A549 (cell line): Measurements from ENCODE around the gene ZNF317. TPM values are rescaled to one million over a fixed set of nuclear protein-coding genes. Genes with fewer than 3 reads are reported as not detected.

Experiments used
- ATAC-seq, 2 experiments: fragments of 200-7000 bp in 1 of 2; fragments of >200 bp in 1 of 2; cut with Nextera tagmentation in 1 of 2; cut with Tn5 transposase in 1 of 2; 3 replicates each; pipeline versions ENCODE4 v1.8.0 to v1.9.1; 2018 to 2020; ENCODE audit warnings: mild to moderate bottlenecking in 1 of 2, moderate library complexity in 1 of 2
- CTCF ChIA-PET: fragments of 300-600 bp; sonication (Branson Sonifier 250); formaldehyde crosslinking; extraction: SDS; loops from one replicate; lab custom pipeline; 2021; ENCODE audit warnings: antibody characterized with exemption, inconsistent platforms; lab: Yijun Ruan, JAX
- POLR2A ChIA-PET: fragments of 350-600 bp; formaldehyde crosslinking; extraction: SDS; loops from one replicate; lab custom pipeline; 2021; ENCODE audit warnings: antibody characterized with exemption, inconsistent platforms; lab: Yijun Ruan, JAX
- DNase-seq, 2 experiments: peaks; one replicate each; pipeline versions ENCODE4 v3.0.0 to v3.0.0-alpha.2; 2011 to 2016; ENCODE audit warnings: low read depth in 1 of 2, low spot score in 1 of 2
- FAIRE-seq: peaks from 2 replicates; lab custom pipeline; 2011; peaks lifted over from hg19 to GRCh38; lab: Jason Lieb, UNC
- H3K27ac ChIP-seq, 2 experiments: fragments of >200 bp; sonication (Bioruptor Twin); formaldehyde crosslinking; 3 replicates each; pipeline ENCODE4 v1.5.1; 2016 to 2017
- H3K4me1 ChIP-seq: fragments of >200 bp; sonication (Bioruptor Twin); formaldehyde crosslinking; 3 replicates; pipeline ENCODE4 v1.6.1; 2016
- H3K4me2 ChIP-seq: fragments of >200 bp; sonication (Bioruptor Twin); formaldehyde crosslinking; 3 replicates; pipeline ENCODE4 v1.6.1; 2016
- H3K4me3 ChIP-seq: fragments of >200 bp; sonication (Bioruptor Twin); formaldehyde crosslinking; 3 replicates; pipeline ENCODE4 v1.5.1; 2016
- H3K9me3 ChIP-seq: fragments of >200 bp; sonication (Bioruptor Twin); formaldehyde crosslinking; 3 replicates; pipeline ENCODE4 v1.6.1; 2016
- BHLHE40 ChIP-seq: IDR thresholded peaks from 2 replicates; pipeline ENCODE4 v1.6.1; 2012; ENCODE audit warnings: low read depth, low read length, inconsistent platforms
- CBX2 ChIP-seq: fragments of 200-600 bp; sonication (generic); IDR thresholded peaks from 2 replicates; pipeline ENCODE4 v1.6.1; 2016; ENCODE audit warnings: low read depth, mild to moderate bottlenecking, borderline replicate concordance
- CBX8 ChIP-seq: fragments of 200-600 bp; sonication (generic); IDR thresholded peaks from 2 replicates; pipeline ENCODE4 v1.6.1; 2016
- CEBPB ChIP-seq, 2 experiments: fragments of >200 bp in 1 of 2; sonication (Bioruptor Twin) in 1 of 2; formaldehyde crosslinking in 1 of 2; IDR thresholded peaks; 2 replicates each; pipeline ENCODE4 v1.6.1; 2012 to 2016
- CHD4 ChIP-seq: fragments of 200-600 bp; sonication (generic); IDR thresholded peaks from 2 replicates; pipeline ENCODE4 v1.6.1; 2016; ENCODE audit warnings: antibody characterized with exemption, mild to moderate bottlenecking, borderline replicate concordance
- EHF ChIP-seq: fragments of 250-450 bp; sonication (Bioruptor Pico); IDR thresholded peaks from 2 replicates; pipeline ENCODE4 v1.5.0; 2020; ENCODE audit warnings: mild to moderate bottlenecking
- ESRRA ChIP-seq: fragments of 150-350 bp; IDR thresholded peaks from 2 replicates; pipeline ENCODE4 v1.6.1; 2014; ENCODE audit warnings: mild to moderate bottlenecking, low read length, borderline replicate concordance
- FOSL2 ChIP-seq, 2 experiments: fragments of 450-650 bp in 1 of 2; fragments of >200 bp in 1 of 2; sonication (Bioruptor Twin) in 1 of 2; formaldehyde crosslinking; IDR thresholded peaks; 2 replicates each; pipeline versions ENCODE4 v1.5.0 to v1.6.1; 2016 to 2020; ENCODE audit warnings: mild to moderate bottlenecking in 1 of 2, moderate library complexity in 1 of 2
- HDAC2 ChIP-seq: fragments of 200-600 bp; sonication (generic); IDR thresholded peaks from 2 replicates; pipeline ENCODE4 v1.6.1; 2016
- HOXB13 ChIP-seq: fragments of 250-450 bp; sonication (Bioruptor Pico); IDR thresholded peaks from 2 replicates; pipeline ENCODE4 v1.5.0; 2020; ENCODE audit warnings: low read depth, mild to moderate bottlenecking, moderate library complexity
- HOXB5 ChIP-seq: fragments of 250-450 bp; sonication (Bioruptor Pico); IDR thresholded peaks from 2 replicates; pipeline ENCODE4 v1.5.0; 2020; ENCODE audit warnings: mild to moderate bottlenecking, moderate library complexity
- JUNB ChIP-seq: fragments of >200 bp; sonication (Bioruptor Twin); formaldehyde crosslinking; IDR thresholded peaks from 2 replicates; pipeline ENCODE4 v1.6.1; 2016
- KDM1A ChIP-seq: fragments of 200-600 bp; sonication (generic); IDR thresholded peaks from 2 replicates; pipeline ENCODE4 v1.6.1; 2016; ENCODE audit warnings: low read depth, mild to moderate bottlenecking
- KDM5A ChIP-seq: fragments of 200-600 bp; sonication (generic); IDR thresholded peaks from 2 replicates; pipeline ENCODE4 v1.6.1; 2016; ENCODE audit warnings: antibody characterized with exemption, mild to moderate bottlenecking
- MAFK ChIP-seq: fragments of 450-650 bp; IDR thresholded peaks from 2 replicates; pipeline ENCODE4 v1.6.1; 2014; ENCODE audit not compliant: partially characterized antibody
- MAZ ChIP-seq: fragments of 150-350 bp; IDR thresholded peaks from 2 replicates; pipeline ENCODE4 v1.6.1; 2014; ENCODE audit warnings: antibody characterized with exemption, low read depth, low read length, borderline replicate concordance
- NFE2L2 ChIP-seq: fragments of 150-350 bp; conservative IDR thresholded peaks from 2 replicates; pipeline ENCODE4 v1.6.1; 2014; ENCODE audit warnings: low read length
- NPAS2 ChIP-seq: fragments of 250-450 bp; sonication (Bioruptor Pico); IDR thresholded peaks from 2 replicates; pipeline ENCODE4 v1.8.0; 2022; ENCODE audit warnings: mild to moderate bottlenecking, moderate library complexity, borderline replicate concordance
- POLR2AphosphoS2 ChIP-seq: conservative IDR thresholded peaks from 2 replicates; pipeline ENCODE4 v1.6.1; 2012; ENCODE audit warnings: low read length, improper control_type of control experiment, inconsistent platforms
- RCOR1 ChIP-seq: fragments of 150-350 bp; IDR thresholded peaks from 2 replicates; pipeline ENCODE4 v1.6.1; 2014; ENCODE audit warnings: antibody characterized with exemption, low read length, low read depth
- TP53 ChIP-seq: fragments of 250-450 bp; sonication (Bioruptor Pico); IDR thresholded peaks from 2 replicates; pipeline ENCODE4 v1.5.0; 2021; ENCODE audit warnings: mild to moderate bottlenecking, moderate library complexity
- ZC3H11A ChIP-seq: fragments of 450-650 bp; IDR thresholded peaks from 2 replicates; pipeline ENCODE4 v1.6.1; 2014; ENCODE audit warnings: antibody characterized with exemption, mild to moderate bottlenecking
- ZFP36 ChIP-seq: fragments of 450-650 bp; IDR thresholded peaks from 2 replicates; pipeline ENCODE4 v1.6.1; 2014; ENCODE audit warnings: borderline replicate concordance; ENCODE audit not compliant: partially characterized antibody
- ZNF302 ChIP-seq: fragments of 250-450 bp; sonication (Bioruptor Pico); IDR thresholded peaks from 2 replicates; pipeline ENCODE4 v1.9.0; 2021; ENCODE audit warnings: inconsistent platforms, mild to moderate bottlenecking, moderate library complexity
- ZSCAN20 ChIP-seq: fragments of 250-450 bp; sonication (Bioruptor Pico); IDR thresholded peaks from 2 replicates; pipeline ENCODE4 v1.8.0; 2022; ENCODE audit warnings: mild to moderate bottlenecking, moderate library complexity
- WGBS: methylation state at CpG from one replicate; pipeline ENCODE4 v1.1.6; 2017; ENCODE audit errors: missing lambda C conversion rate; 5-methylcytosine and 5-hydroxymethylcytosine counted together
- polyA plus RNA-seq, 4 experiments: library from polyadenylated mRNA; depleted of rRNA in 3 of 4; stranded (reverse); fragments of >200 nt; fragmentation: RNase III in 1 of 4; extraction: RNeasy Plus Mini Kit Qiagen cat#74134 plus additional on column Dnase treatment in 1 of 4; gene quantifications; 2 replicates in 3 of 4; 3 replicates in 1 of 4; pipeline ENCODE4 v1.2.3, GENCODE V29; 2011 to 2017
- TF ChIP-seq, protein P1 (sequence below): IDR thresholded peaks from 2 replicates; pipeline ENCODE4 v1.6.1; 2012
- TF ChIP-seq, protein P2 (sequence below): IDR thresholded peaks from 2 replicates; pipeline ENCODE4 v1.6.1; 2012; ENCODE audit warnings: low read depth, borderline replicate concordance
- TF ChIP-seq, protein P3 (sequence below): fragments of >200 bp; sonication (Bioruptor Twin); formaldehyde crosslinking; IDR thresholded peaks from 3 replicates; pipeline ENCODE4 v1.6.1; 2016
- TF ChIP-seq, protein P4 (sequence below): fragments of >200 bp; sonication (Bioruptor Twin); formaldehyde crosslinking; IDR thresholded peaks from 2 replicates; pipeline ENCODE4 v1.6.1; 2016
- TF ChIP-seq, protein P5 (sequence below): fragments of >200 bp; sonication (Bioruptor Twin); formaldehyde crosslinking; IDR thresholded peaks from 3 replicates; pipeline ENCODE4 v1.5.1; 2016

The ZNF317 gene
- polyA plus RNA-seq, 2 of the 4 experiments (the other 2 are of a cell fraction) = 16.3 to 21.8 TPM

DNA sequence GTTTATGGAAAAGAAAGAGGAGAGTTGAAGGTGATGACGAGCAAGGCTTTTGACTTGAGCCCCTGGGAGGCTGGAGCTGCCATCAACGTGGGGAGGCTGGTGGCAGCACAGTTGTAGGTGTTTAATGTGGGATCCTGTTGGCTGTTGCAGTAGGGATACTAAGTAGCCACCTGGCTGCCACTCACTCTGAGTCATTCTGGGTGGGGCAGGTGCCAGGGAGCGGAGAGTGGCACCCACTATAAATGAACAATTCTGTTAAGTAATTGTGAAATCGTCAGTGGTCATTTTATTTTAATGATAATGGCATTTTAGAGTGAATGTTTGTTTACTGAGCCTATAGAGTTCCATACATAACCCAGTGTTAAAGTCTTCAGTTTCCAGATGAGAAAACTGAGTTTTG is 9.8 kb downstream of the ZNF317 start:
- no peak overlapping the region for H3K4me3 ChIP-seq
- CTCF ChIA-PET = interaction anchor here (0.6 kb wide), 1 partner anchor 153 kb away, joined by 3 read pairs; no protein-coding TSS in a partner anchor
- ATAC-seq = no peak
- POLR2A ChIA-PET = no interaction called here
- DNase-seq = no peak
- H3K9me3 ChIP-seq = peaks cover 88% of the 10 kb centered on the region
- H3K4me2 ChIP-seq = no peak overlapping the region
- FAIRE-seq = no peak
- TF ChIP-seq ZSCAN20 (CRISPR knock-in tag) (no peak), MAFK (no peak), FOSL2 (IDR thresholded peaks at IDR 0.05) (no peak), FOSL2 (CRISPR knock-in tag; IDR thresholded peaks at IDR 0.05) (no peak), NFE2L2 (no peak)
- WGBS = 98% methylated on average over 4 of the region's 4 CpGs
- no peaks in the 10 kb centered on the region for H3K4me1 ChIP-seq
- H3K27ac ChIP-seq = no peak overlapping the region

DNA sequence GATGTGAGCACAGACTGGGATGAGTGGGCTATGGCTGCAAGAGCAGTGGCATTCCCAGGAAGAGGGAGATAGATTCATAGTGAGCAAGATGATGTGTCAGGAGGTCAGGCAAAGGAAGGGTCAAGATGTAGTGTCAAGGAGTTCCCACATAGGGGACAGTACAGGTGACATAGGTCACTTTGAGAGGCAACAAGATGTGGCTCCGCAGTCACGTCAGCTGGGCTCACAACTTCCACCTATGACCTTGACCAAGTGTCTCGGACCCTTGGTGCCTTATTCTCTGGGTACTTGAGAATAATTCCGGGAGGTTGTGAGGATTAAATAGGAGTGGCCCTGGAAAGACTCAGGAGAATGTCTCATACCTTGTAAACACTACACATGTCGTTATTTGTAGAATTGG is 10.5 kb downstream of the ZNF317 start:
- ChIA-PET POLR2A (no interaction called here), CTCF (no interaction called here)
- 93% methylated on average over 5 of the region's 5 CpGs for WGBS
- no peak overlapping the region for H3K27ac ChIP-seq
- TF ChIP-seq CHD4 = no peak
- TF ChIP-seq ZSCAN20 (CRISPR knock-in tag) = no peak
- TF ChIP-seq NPAS2 = no peak
- TF ChIP-seq FOSL2 (IDR thresholded peaks at IDR 0.05) = no peak
- no peak for TF ChIP-seq FOSL2 (CRISPR knock-in tag; IDR thresholded peaks at IDR 0.05)
- TF ChIP-seq HDAC2 = no peak
- TF ChIP-seq, protein P1, sequence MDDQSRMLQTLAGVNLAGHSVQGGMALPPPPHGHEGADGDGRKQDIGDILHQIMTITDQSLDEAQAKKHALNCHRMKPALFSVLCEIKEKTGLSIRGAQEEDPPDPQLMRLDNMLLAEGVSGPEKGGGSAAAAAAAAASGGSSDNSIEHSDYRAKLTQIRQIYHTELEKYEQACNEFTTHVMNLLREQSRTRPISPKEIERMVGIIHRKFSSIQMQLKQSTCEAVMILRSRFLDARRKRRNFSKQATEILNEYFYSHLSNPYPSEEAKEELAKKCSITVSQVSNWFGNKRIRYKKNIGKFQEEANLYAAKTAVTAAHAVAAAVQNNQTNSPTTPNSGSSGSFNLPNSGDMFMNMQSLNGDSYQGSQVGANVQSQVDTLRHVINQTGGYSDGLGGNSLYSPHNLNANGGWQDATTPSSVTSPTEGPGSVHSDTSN = no peak
- no peak for TF ChIP-seq TP53
- TF ChIP-seq ESRRA = no peak
- TF ChIP-seq ZFP36 = no peak
- no peak for TF ChIP-seq EHF (CRISPR knock-in tag)
- TF ChIP-seq, protein P2, sequence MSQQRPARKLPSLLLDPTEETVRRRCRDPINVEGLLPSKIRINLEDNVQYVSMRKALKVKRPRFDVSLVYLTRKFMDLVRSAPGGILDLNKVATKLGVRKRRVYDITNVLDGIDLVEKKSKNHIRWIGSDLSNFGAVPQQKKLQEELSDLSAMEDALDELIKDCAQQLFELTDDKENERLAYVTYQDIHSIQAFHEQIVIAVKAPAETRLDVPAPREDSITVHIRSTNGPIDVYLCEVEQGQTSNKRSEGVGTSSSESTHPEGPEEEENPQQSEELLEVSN = no peak
- no peak for TF ChIP-seq BHLHE40
- TF ChIP-seq, protein P3, sequence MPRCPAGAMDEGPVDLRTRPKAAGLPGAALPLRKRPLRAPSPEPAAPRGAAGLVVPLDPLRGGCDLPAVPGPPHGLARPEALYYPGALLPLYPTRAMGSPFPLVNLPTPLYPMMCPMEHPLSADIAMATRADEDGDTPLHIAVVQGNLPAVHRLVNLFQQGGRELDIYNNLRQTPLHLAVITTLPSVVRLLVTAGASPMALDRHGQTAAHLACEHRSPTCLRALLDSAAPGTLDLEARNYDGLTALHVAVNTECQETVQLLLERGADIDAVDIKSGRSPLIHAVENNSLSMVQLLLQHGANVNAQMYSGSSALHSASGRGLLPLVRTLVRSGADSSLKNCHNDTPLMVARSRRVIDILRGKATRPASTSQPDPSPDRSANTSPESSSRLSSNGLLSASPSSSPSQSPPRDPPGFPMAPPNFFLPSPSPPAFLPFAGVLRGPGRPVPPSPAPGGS = no peak
- TF ChIP-seq, protein P4, sequence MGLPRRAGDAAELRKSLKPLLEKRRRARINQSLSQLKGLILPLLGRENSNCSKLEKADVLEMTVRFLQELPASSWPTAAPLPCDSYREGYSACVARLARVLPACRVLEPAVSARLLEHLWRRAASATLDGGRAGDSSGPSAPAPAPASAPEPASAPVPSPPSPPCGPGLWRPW = no peak
- no peak for TF ChIP-seq ZC3H11A
- no peak for TF ChIP-seq RCOR1
- no peak for TF ChIP-seq ZNF302 (CRISPR knock-in tag)
- TF ChIP-seq CBX2 = no peak
- no peak for TF ChIP-seq HOXB5 (CRISPR knock-in tag)
- TF ChIP-seq CBX8 = no peak
- peaks cover 88% of the 10 kb centered on the region for H3K9me3 ChIP-seq
- no peak for FAIRE-seq
- H3K4me3 ChIP-seq = no peak overlapping the region
- H3K4me1 ChIP-seq = no peaks in the 10 kb centered on the region
- no peak for DNase-seq
- no peak for ATAC-seq
- no peak overlapping the region for H3K4me2 ChIP-seq

DNA sequence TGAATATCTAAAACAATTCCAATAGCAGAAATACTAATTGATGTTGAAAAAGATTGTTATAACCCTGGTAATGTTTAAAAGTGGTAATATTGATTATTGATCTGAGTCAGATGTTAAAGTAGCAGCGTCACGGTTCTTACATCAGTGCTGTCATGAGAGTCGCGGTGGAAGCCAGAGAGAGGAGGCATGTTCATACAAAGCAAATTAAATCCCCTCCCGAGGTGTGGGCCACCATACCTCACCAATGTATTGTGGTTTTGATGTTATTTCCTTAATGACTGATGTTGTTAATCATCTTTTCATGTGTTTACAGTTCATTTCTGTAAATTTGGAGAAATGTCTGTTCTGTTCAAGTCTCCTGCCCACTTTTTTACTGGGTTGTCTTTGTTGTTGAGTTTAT is 11.2 kb downstream of the ZNF317 start:
- Histone ChIP-seq H3K9me3 (peaks cover 88% of the 10 kb centered on the region), H3K4me3 (no peak overlapping the region), H3K4me2 (no peak overlapping the region), H3K4me1 (no peaks in the 10 kb centered on the region), H3K27ac (no peak overlapping the region)
- ATAC-seq (no peak), FAIRE-seq (no peak), DNase-seq (no peak)
- CTCF ChIA-PET = no interaction called here
- POLR2A ChIA-PET = no interaction called here
- whole genome bisulfite sequencing = 98% methylated on average over 5 of the region's 5 CpGs
- TF ChIP-seq HOXB13 (CRISPR knock-in tag) (no peak), POLR2AphosphoS2 (no peak), RCOR1 (no peak), ZNF302 (CRISPR knock-in tag) (no peak), MAZ (no peak), JUNB (no peak), ESRRA (no peak), ZFP36 (no peak), CBX2 (no peak), CHD4 (no peak), NPAS2 (no peak), KDM5A (no peak), KDM1A (no peak), CEBPB (IDR thresholded peaks at IDR 0.05) (no peak)
- TF ChIP-seq, protein P5, sequence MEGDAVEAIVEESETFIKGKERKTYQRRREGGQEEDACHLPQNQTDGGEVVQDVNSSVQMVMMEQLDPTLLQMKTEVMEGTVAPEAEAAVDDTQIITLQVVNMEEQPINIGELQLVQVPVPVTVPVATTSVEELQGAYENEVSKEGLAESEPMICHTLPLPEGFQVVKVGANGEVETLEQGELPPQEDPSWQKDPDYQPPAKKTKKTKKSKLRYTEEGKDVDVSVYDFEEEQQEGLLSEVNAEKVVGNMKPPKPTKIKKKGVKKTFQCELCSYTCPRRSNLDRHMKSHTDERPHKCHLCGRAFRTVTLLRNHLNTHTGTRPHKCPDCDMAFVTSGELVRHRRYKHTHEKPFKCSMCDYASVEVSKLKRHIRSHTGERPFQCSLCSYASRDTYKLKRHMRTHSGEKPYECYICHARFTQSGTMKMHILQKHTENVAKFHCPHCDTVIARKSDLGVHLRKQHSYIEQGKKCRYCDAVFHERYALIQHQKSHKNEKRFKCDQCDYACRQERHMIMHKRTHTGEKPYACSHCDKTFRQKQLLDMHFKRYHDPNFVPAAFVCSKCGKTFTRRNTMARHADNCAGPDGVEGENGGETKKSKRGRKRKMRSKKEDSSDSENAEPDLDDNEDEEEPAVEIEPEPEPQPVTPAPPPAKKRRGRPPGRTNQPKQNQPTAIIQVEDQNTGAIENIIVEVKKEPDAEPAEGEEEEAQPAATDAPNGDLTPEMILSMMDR = no peak
